ENCODE data around the gene VIPR1.
"Not testable (repeated sequence)": the region's sequence is repeated elsewhere in the genome, so short reads cannot be mapped to it uniquely, and the experiment has no call there.

The VIPR1 gene

GRCh38 chr3:42535981-42536784 is 33.7 kb downstream of the VIPR1 start:
- DNase-seq, result no peak

- DNase-seq, result no peak
Observed at GRCh38 chr3:42537350-42537749, 34.9 kb downstream of the VIPR1 start.

- DNase-seq, result peak; percentile 3
Observed at GRCh38 chr3:42539871-42540714, 37.6 kb downstream of the VIPR1 start.

GRCh38 chr3:42541079-42541478 is 38.6 kb downstream of the VIPR1 start:
- DNase-seq, result no peak

- no peak for DNase-seq
Observed at GRCh38 chr3:42544492-42545283, 42.2 kb downstream of the VIPR1 start.

GRCh38 chr3:42545284-42545900 is 42.9 kb downstream of the VIPR1 start:
- DNase-seq, result no peak

- peak; percentile 41 for DNase-seq
Observed at GRCh38 chr3:42546691-42547213, 44.3 kb downstream of the VIPR1 start.

- peak; percentile 44 for DNase-seq
Observed at GRCh38 chr3:42547401-42547945, 45.0 kb downstream of the VIPR1 start.

- DNase-seq, result no peak
Observed at GRCh38 chr3:42549131-42549530, 46.7 kb downstream of the VIPR1 start.

GRCh38 chr3:42550250-42550649 is 47.8 kb downstream of the VIPR1 start:
- DNase-seq, result no peak

GRCh38 chr3:42552830-42553229 is 50.4 kb downstream of the VIPR1 start:
- no peak for DNase-seq

- DNase-seq, result no peak
Observed at GRCh38 chr3:42556089-42556632, 53.7 kb downstream of the VIPR1 start.

- not testable (repeated sequence) for DNase-seq
Observed at GRCh38 chr3:42556817-42557216, 54.4 kb downstream of the VIPR1 start.

- DNase-seq, result no peak
Observed at GRCh38 chr3:42557854-42558253, 55.4 kb downstream of the VIPR1 start.

- DNase-seq, result no peak
Observed at GRCh38 chr3:42562047-42562907, 59.8 kb downstream of the VIPR1 start.

GRCh38 chr3:42569593-42570142 is 67.2 kb downstream of the VIPR1 start:
- DNase-seq, result no peak

GRCh38 chr3:42572278-42572677 is 69.8 kb downstream of the VIPR1 start:
- peak; percentile 10 for DNase-seq

GRCh38 chr3:42575137-42575741 is 72.8 kb downstream of the VIPR1 start:
- no peak for DNase-seq

- no peak for DNase-seq
Observed at GRCh38 chr3:42578054-42578453, 75.6 kb downstream of the VIPR1 start.

GRCh38 chr3:42579346-42579745 is 76.9 kb downstream of the VIPR1 start:
- DNase-seq, result not testable (repeated sequence)
